Ectodermal cell (in vitro differentiated cells): Measurements from ENCODE around the gene CHCHD3.
"Not testable (repeated sequence)": the region's sequence is repeated elsewhere in the genome, so short reads cannot be mapped to it uniquely, and the experiment has no call there.

Experiments
- H3K27ac ChIP-seq: 2 replicates; pipeline ENCODE4 v1.7.0; 2013; ENCODE audit warnings: mild to moderate bottlenecking, low read depth, low read length; ENCODE audit not compliant: insufficient read depth, poor library complexity, severe bottlenecking
- H3K27me3 ChIP-seq: 2 replicates; pipeline ENCODE4 v1.7.0; 2013; ENCODE audit warnings: mild to moderate bottlenecking, low read length; ENCODE audit not compliant: insufficient read depth, control insufficient read depth, poor library complexity, severe bottlenecking
- H3K36me3 ChIP-seq: one replicate; pipeline ENCODE4 v1.7.0; 2013; ENCODE audit warnings: low read length; ENCODE audit not compliant: control insufficient read depth, insufficient read depth
- H3K4me1 ChIP-seq: one replicate; pipeline ENCODE4 v1.7.0; 2013; ENCODE audit warnings: low read length; ENCODE audit not compliant: control insufficient read depth, insufficient read depth
- H3K4me3 ChIP-seq: 2 replicates; pipeline ENCODE4 v1.7.0; 2013; ENCODE audit warnings: low read depth, low read length, control low read depth; ENCODE audit not compliant: insufficient read depth
- H3K9me3 ChIP-seq: 2 replicates; pipeline ENCODE4 v1.7.0; 2013; ENCODE audit warnings: mild to moderate bottlenecking, low read length, moderate library complexity; ENCODE audit not compliant: control insufficient read depth
- WGBS, 2 experiments: methylation state at CpG; one replicate each; pipeline ENCODE4 v1.1.7; 2013; ENCODE audit warnings: missing lambda C conversion rate in 2 of 2; 5-methylcytosine and 5-hydroxymethylcytosine counted together

CHCHD3 gene

DNA sequence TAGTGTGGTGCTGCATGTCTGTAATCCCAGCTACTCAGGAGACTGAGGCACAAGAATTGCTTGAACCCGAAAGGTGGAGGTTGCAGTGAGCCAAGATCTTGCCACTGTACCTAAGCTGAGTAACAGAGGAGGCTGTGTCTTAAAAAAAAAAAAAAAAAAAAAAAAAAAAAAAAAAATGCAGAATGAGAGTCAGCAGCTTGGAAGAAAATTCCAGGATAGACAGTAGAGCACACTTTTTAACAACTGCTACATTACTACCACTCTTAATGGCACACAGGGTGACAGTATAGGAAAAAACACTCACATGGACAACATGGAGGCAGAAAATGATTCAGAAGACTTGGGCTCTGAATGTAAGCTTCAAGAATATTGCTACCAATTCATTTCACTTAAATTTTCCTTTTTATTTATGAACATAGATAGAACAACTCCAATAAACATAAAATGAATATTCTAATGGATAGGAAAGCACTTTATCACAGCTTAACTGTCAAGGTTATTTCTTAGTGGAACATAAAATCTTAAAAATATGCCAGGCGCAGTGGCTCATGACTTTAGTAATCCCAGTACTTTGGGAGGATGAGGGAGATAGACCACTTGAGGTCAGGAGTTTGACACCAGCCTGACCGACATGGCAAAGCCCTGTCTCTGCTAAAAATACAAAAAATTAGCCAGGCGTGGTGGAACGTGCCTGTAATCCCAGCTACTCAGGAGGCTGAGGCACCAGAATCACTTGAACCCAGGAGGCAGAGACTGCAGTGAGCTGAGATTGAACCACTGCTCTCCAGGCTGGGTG lies 31.5 kb downstream of the CHCHD3 start:
- no peak overlapping the region for H3K27ac ChIP-seq
- H3K4me1 ChIP-seq, result peaks cover 6% of the 10 kb centered on the region
- no peaks in the 10 kb centered on the region for H3K36me3 ChIP-seq
- no peaks in the 10 kb centered on the region for H3K9me3 ChIP-seq
- H3K27me3 ChIP-seq, result no peaks in the 10 kb centered on the region
- H3K4me3 ChIP-seq, result no peak overlapping the region
- 89 to 93% methylated on average over 5 of the region's 5 CpGs for WGBS, 2 experiments

GRCh38 chr7:133048589-133048988 lies 33.3 kb downstream of the CHCHD3 start:
- Histone ChIP-seq H3K4me3 (no peak overlapping the region), H3K27ac (no peak overlapping the region), H3K4me1 (peaks cover 19% of the 10 kb centered on the region), H3K27me3 (no peaks in the 10 kb centered on the region), H3K36me3 (no peaks in the 10 kb centered on the region), H3K9me3 (no peaks in the 10 kb centered on the region)
- 88 to 97% methylated on average over 4 of the region's 4 CpGs for WGBS, 2 experiments

DNA sequence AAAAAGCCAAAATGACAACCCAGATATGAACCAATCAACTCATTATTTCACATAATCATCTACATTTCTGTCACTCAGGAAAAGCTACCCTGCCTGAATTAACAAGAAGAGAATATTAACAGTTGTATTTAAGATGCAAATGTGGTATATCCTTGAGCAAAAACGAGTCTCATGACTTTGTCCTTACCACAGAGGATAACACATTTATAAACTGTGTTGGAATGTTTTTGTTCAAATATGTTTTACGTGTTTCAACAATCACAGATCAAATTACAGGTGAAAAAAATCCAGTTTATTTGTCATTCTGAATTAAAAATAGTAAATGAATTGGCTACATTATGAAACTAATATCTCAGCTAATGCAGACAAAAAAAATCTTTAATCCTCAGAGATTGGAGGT lies 34.6 kb downstream of the CHCHD3 start:
- 80 to 89% methylated on average over 1 to 2 of the region's 2 CpGs for WGBS, 2 experiments
- Histone ChIP-seq H3K9me3 (no peaks in the 10 kb centered on the region), H3K27me3 (no peaks in the 10 kb centered on the region), H3K4me3 (no peak overlapping the region), H3K27ac (no peak overlapping the region), H3K4me1 (peaks cover 19% of the 10 kb centered on the region), H3K36me3 (no peaks in the 10 kb centered on the region)

DNA sequence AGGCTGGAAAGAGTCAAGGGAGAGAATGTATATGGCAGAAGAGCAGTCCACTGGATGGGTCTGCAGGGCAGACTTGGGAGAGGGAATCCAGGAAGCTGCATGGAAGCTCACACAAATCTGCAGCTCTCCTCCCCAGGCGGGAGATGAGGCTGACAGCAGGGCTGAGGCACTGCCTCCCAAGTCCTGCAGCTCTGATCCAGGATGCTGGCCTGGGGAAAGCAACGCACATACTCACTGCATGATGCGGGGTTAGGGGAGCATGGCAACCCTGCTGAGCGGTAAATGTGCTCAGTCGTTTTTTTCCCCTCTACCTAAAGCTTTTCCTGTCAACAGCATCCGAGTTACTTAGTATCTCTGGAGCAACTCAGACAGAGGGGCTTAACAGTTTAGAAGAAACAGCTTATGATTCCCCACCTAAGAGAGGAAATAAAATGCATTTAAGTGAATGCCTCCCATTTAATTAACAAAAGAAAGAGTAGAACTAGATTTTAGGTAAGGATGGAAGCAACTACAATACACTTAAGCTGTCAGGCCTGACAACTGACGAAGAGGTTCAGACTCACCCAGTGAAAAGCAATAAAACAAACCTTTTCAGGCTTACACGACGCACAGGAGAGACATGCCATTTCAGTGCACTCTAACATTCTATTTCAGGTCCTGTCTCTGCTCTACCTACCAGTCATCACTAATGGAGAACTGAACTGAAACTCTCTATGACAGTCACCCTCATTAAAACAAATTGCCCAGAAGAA lies 37.0 kb downstream of the CHCHD3 start:
- WGBS, 2 experiments, result 12% methylated on average over 9 of the region's 9 CpGs
- no peaks in the 10 kb centered on the region for H3K9me3 ChIP-seq
- no peaks in the 10 kb centered on the region for H3K27me3 ChIP-seq
- no peak overlapping the region for H3K4me3 ChIP-seq
- H3K4me1 ChIP-seq, result peaks cover 19% of the 10 kb centered on the region
- peak overlapping the region; percentile 76 for H3K27ac ChIP-seq
- no peaks in the 10 kb centered on the region for H3K36me3 ChIP-seq

DNA sequence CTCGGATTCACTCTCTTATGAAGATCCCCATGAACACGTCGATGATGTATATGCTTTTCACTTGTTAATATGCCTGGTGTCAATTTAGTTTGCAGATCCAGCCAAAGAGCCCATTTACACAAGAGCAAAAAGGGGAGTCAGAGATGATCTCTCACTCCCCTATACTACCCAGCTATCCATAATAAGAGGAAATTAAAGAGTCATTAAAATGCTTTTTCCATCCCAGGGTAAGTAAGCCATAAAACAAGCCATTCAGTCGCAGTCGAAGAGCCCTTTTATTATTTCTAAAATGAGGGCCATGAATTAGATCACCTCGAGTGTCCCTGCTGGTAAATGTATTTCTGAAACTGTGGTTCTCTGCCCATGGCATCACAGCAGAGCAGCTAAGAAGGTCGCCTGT lies 41.2 kb downstream of the CHCHD3 start:
- Histone ChIP-seq H3K27me3 (no peaks in the 10 kb centered on the region), H3K27ac (no peak overlapping the region), H3K36me3 (no peaks in the 10 kb centered on the region), H3K4me1 (peaks cover 15% of the 10 kb centered on the region), H3K9me3 (no peaks in the 10 kb centered on the region), H3K4me3 (no peak overlapping the region)
- 86 to 90% methylated on average over 7 of the region's 7 CpGs for WGBS, 2 experiments

DNA sequence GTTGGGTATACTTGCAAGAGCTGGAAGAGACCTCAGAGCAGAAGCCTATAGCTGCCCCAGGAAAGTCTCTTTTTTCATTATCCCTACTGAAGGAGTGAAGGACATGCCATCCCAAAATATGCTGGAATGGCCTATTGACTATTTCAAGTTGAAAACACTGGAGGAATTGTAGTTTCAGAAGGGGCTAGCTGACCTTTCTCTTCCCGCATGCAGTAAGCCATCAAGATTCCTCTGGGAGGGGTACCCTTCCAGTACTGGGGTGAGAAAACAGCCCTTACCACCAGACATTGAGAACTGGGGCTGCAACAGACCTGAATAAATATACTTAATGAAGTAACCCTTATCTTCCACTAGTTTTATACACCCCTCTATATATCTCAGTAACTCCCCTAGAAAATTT lies 41.7 kb downstream of the CHCHD3 start:
- peaks cover 10% of the 10 kb centered on the region for H3K4me1 ChIP-seq
- H3K9me3 ChIP-seq, result no peaks in the 10 kb centered on the region
- 64 to 73% methylated on average over 1 of the region's 1 CpG for WGBS, 2 experiments
- no peaks in the 10 kb centered on the region for H3K27me3 ChIP-seq
- H3K27ac ChIP-seq, result no peak overlapping the region
- no peak overlapping the region for H3K4me3 ChIP-seq
- H3K36me3 ChIP-seq, result no peaks in the 10 kb centered on the region

DNA sequence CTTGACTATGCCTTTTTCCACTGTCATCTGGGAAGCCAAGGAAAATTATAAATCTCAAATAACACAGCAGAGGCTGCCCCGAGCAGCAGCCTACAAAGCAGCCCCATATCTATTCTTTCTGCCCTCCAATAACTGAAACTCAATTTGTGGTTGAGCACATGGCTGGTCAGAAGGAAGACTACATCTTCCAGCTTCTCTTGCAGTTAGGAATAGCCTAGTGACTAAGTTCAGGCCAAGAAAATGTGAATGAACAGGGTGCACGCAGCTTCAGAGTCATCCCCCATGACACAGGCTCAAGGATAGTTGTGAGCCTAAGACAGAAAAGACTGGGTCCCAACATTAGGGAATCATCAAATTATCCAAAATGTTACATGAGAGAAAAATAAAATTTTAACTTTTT lies 42.3 kb downstream of the CHCHD3 start:
- Histone ChIP-seq H3K36me3 (no peaks in the 10 kb centered on the region), H3K9me3 (no peaks in the 10 kb centered on the region), H3K4me1 (peaks cover 5% of the 10 kb centered on the region), H3K4me3 (no peak overlapping the region), H3K27me3 (no peaks in the 10 kb centered on the region), H3K27ac (no peak overlapping the region)
- WGBS, 2 experiments, result 94 to 97% methylated on average over 2 of the region's 2 CpGs

GRCh38 chr7:133036289-133036688 lies 45.6 kb downstream of the CHCHD3 start:
- no peaks in the 10 kb centered on the region for H3K4me1 ChIP-seq
- no peaks in the 10 kb centered on the region for H3K27me3 ChIP-seq
- no CpG with 5 or more reads among the region's 1 CpG for WGBS, 2 experiments
- H3K4me3 ChIP-seq, result no peak overlapping the region
- H3K36me3 ChIP-seq, result no peaks in the 10 kb centered on the region
- no peak overlapping the region for H3K27ac ChIP-seq
- H3K9me3 ChIP-seq, result no peaks in the 10 kb centered on the region

- not testable (repeated sequence) for H3K27ac ChIP-seq
Measured at GRCh38 chr7:133035240-133035639, 46.6 kb downstream of the CHCHD3 start.

DNA sequence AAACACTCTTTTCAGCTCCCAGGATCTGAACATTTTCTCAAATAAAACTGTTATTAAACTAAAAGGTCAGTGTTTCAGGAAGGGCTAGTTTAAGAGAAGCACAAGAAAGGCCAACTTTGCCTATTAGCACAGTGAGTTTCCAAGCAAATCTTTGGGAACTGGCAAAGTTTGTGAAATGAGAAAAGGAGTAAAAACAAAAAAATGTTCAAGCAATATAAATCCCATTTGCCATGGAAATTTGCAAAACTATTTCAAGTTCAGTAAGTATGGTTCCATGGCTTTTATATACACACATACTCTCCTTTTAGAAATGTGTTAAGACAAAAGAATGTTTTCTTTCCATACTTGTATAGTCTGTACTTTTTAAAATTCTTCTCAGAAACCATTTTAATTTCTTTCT lies 51.5 kb downstream of the CHCHD3 start:
- no peak overlapping the region for H3K27ac ChIP-seq
- no peaks in the 10 kb centered on the region for H3K36me3 ChIP-seq
- H3K4me3 ChIP-seq, result no peak overlapping the region

More at GRCh38 chr7:133035240-133035639, 46.6 kb downstream of the CHCHD3 start:
- H3K9me3 ChIP-seq, H3K4me3 ChIP-seq, H3K36me3 ChIP-seq, H3K4me1 ChIP-seq, H3K27me3 ChIP-seq: not testable (repeated sequence)
- WGBS, 2 experiments, result 94 to 95% methylated on average over 10 of the region's 10 CpGs

More for the DNA sequence above, 51.5 kb downstream of the CHCHD3 start:
- H3K27me3 ChIP-seq, result no peaks in the 10 kb centered on the region
- H3K9me3 ChIP-seq, result no peaks in the 10 kb centered on the region
- H3K4me1 ChIP-seq, result no peaks in the 10 kb centered on the region
